Mucosa of rectum (tissue), 2 donors: ENCODE results near the gene ELOVL6.

Experiments
- H3K27ac ChIP-seq, 2 donors: one replicate each; pipeline ENCODE4 v1.7.0; 2013; ENCODE audit warnings: inconsistent platforms in 2 of 2, low read depth in 2 of 2, low read length in 2 of 2
- H3K27me3 ChIP-seq, 2 donors: one replicate each; pipeline ENCODE4 v1.7.0; 2013; ENCODE audit warnings: low read length in 2 of 2; ENCODE audit not compliant: control insufficient read depth in 2 of 2, insufficient read depth in 2 of 2
- H3K36me3 ChIP-seq, 2 donors: one replicate each; pipeline ENCODE4 v1.7.0; 2013; ENCODE audit warnings: low read length in 2 of 2; ENCODE audit not compliant: control insufficient read depth in 2 of 2, insufficient read depth in 2 of 2
- H3K4me1 ChIP-seq, 2 donors: one replicate each; pipeline ENCODE4 v1.7.0; 2013; ENCODE audit warnings: low read length in 2 of 2, mild to moderate bottlenecking in 1 of 2; ENCODE audit not compliant: control insufficient read depth in 2 of 2, insufficient read depth in 2 of 2
- H3K4me3 ChIP-seq, 2 donors: one replicate each; pipeline ENCODE4 v1.7.0; 2013; ENCODE audit warnings: low read length in 2 of 2
- H3K9ac ChIP-seq, 2 donors: one replicate each; pipeline ENCODE4 v1.7.0; 2013; ENCODE audit warnings: low read length in 2 of 2, low read depth in 1 of 2, mild to moderate bottlenecking in 1 of 2
- H3K9me3 ChIP-seq, 2 donors: one replicate each; pipeline ENCODE4 v1.7.0; 2013; ENCODE audit warnings: low read length in 2 of 2; ENCODE audit not compliant: control insufficient read depth in 2 of 2
- donor health status: healthy.
- donor health status: Normal muscosa, but diverticular disease.

ELOVL6 gene

GRCh38 chr4:110184140-110184790 lies 14.2 kb downstream of the ELOVL6 start:
- no peak overlapping the region for H3K27ac ChIP-seq
- no peaks in the 10 kb centered on the region for H3K9me3 ChIP-seq
- H3K4me3 ChIP-seq = no peak overlapping the region
- H3K36me3 ChIP-seq = no peaks in the 10 kb centered on the region
- no peaks in the 10 kb centered on the region for H3K27me3 ChIP-seq
- no peak overlapping the region for H3K9ac ChIP-seq
- H3K4me1 ChIP-seq = no peaks in the 10 kb centered on the region

DNA sequence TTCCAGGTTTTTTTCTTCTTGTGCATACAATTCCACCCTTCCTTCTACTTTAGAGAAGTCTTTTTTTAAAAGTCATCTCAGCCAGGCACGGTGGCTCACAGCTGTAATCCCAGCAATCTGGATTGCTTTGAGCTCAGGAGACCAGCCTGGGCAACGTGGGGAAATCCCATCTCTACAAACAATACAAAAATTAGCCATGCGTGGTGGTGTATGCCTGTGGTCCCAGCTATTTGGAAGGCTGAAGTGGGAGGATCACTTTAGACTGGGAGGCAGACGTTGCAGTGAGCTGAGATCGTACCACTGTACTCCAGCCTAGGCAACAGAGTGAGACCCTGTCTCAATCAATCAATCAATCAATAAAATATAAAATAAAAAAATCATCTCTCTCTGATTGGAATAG lies 14.8 kb downstream of the ELOVL6 start:
- no peaks in the 10 kb centered on the region for H3K27me3 ChIP-seq
- H3K9ac ChIP-seq = no peak overlapping the region
- no peak overlapping the region for H3K4me3 ChIP-seq
- H3K4me1 ChIP-seq = no peaks in the 10 kb centered on the region
- H3K9me3 ChIP-seq = no peaks in the 10 kb centered on the region
- H3K27ac ChIP-seq = no peak overlapping the region
- H3K36me3 ChIP-seq = no peaks in the 10 kb centered on the region

GRCh38 chr4:110183058-110183457 lies 15.4 kb downstream of the ELOVL6 start:
- H3K4me1 ChIP-seq = no peaks in the 10 kb centered on the region
- no peak overlapping the region for H3K27ac ChIP-seq
- no peak overlapping the region for H3K4me3 ChIP-seq
- no peak overlapping the region for H3K9ac ChIP-seq
- no peaks in the 10 kb centered on the region for H3K9me3 ChIP-seq
- H3K36me3 ChIP-seq = no peaks in the 10 kb centered on the region
- no peaks in the 10 kb centered on the region for H3K27me3 ChIP-seq

DNA sequence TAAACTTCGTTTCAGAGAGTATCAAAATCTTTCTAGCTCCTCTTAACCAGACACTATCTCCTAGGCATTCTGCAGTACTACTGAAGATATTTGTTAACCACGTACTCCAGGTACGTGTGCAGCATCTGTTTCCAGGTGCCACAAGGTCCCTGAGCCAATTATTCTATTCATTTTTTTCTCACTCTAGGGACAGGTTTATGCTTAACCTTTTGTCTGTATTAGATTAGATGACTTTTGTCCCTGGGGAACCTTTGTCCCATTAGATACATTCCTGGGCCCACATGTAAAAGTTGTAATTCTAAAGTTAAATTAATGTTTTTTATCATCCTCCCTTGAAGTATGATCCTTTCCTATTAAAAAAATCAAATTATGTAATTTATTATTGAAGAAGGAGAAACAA lies 16.5 kb downstream of the ELOVL6 start:
- no peaks in the 10 kb centered on the region for H3K27me3 ChIP-seq
- no peaks in the 10 kb centered on the region for H3K36me3 ChIP-seq
- no peak overlapping the region for H3K4me3 ChIP-seq
- no peak overlapping the region for H3K27ac ChIP-seq
- H3K9me3 ChIP-seq = no peaks in the 10 kb centered on the region
- H3K4me1 ChIP-seq = no peaks in the 10 kb centered on the region
- no peak overlapping the region for H3K9ac ChIP-seq

GRCh38 chr4:110175634-110176033 lies 22.8 kb downstream of the ELOVL6 start:
- peaks cover 0 to 2% of the 10 kb centered on the region in 2 donors for H3K36me3 ChIP-seq
- H3K27me3 ChIP-seq = no peaks in the 10 kb centered on the region
- no peak overlapping the region for H3K4me3 ChIP-seq
- H3K27ac ChIP-seq = no peak overlapping the region
- peaks cover 7 to 14% of the 10 kb centered on the region in 2 donors for H3K4me1 ChIP-seq
- H3K9me3 ChIP-seq = no peaks in the 10 kb centered on the region
- no peak overlapping the region for H3K9ac ChIP-seq

DNA sequence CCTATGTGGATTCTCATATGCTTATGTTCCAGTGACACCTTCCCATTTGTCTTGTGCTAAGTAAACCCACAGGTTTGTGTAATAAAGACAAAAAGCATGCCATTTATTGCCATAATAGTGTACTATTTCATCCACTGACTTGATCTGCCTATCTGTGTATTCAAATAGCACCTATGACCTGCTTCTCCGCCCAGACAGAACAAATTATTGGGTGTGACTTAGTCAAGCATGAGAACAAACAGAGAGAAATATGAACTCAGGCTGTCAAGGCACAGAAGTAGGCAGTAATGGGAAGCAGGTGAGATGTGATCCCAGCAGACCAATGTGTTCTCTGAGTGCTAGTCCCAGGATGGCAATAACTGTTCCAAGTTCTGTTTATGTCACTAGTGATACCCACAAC lies 25.4 kb downstream of the ELOVL6 start:
- Histone ChIP-seq H3K36me3 (peaks cover 0 to 2% of the 10 kb centered on the region in 2 donors), H3K27me3 (no peaks in the 10 kb centered on the region), H3K9me3 (no peaks in the 10 kb centered on the region), H3K4me3 (no peak overlapping the region), H3K9ac (no peak overlapping the region), H3K27ac (peak overlapping the region; percentile 1 to 34), H3K4me1 (peaks cover 7 to 14% of the 10 kb centered on the region in 2 donors)

- no peaks in the 10 kb centered on the region for H3K27me3 ChIP-seq
- H3K4me3 ChIP-seq = no peak overlapping the region
- no peaks in the 10 kb centered on the region for H3K9me3 ChIP-seq
- H3K9ac ChIP-seq = no peak overlapping the region
- H3K4me1 ChIP-seq = peaks cover 7 to 14% of the 10 kb centered on the region in 2 donors
- peaks cover 0 to 2% of the 10 kb centered on the region in 2 donors for H3K36me3 ChIP-seq
- H3K27ac ChIP-seq = no peak overlapping the region
Measured at GRCh38 chr4:110171971-110172370, 26.4 kb downstream of the ELOVL6 start.

DNA sequence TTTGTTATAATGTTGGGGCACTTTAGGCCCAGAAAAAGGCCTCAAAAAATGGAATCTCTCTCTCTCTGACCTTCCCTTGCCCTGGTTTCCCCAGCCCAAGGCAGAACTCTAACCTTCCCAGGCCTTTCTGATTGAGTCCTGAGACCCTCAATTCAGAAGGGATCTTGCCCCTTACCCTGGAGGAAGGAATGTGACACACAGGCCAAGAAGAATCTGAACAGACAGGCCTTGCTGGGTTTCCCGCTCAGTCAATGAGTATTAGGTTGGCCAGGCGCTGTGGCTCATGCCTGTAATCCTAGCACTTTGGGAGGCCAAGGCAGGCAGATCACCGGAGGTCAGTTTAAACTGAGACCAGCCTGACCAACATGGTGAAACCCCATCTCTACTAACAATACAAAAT lies 27.6 kb downstream of the ELOVL6 start:
- H3K9ac ChIP-seq = no peak overlapping the region
- no peak overlapping the region for H3K4me3 ChIP-seq
- no peak overlapping the region for H3K27ac ChIP-seq
- H3K27me3 ChIP-seq = no peaks in the 10 kb centered on the region
- peaks cover 9 to 14% of the 10 kb centered on the region in 2 donors for H3K4me1 ChIP-seq
- H3K36me3 ChIP-seq = peaks cover 0 to 2% of the 10 kb centered on the region in 2 donors
- no peaks in the 10 kb centered on the region for H3K9me3 ChIP-seq

DNA sequence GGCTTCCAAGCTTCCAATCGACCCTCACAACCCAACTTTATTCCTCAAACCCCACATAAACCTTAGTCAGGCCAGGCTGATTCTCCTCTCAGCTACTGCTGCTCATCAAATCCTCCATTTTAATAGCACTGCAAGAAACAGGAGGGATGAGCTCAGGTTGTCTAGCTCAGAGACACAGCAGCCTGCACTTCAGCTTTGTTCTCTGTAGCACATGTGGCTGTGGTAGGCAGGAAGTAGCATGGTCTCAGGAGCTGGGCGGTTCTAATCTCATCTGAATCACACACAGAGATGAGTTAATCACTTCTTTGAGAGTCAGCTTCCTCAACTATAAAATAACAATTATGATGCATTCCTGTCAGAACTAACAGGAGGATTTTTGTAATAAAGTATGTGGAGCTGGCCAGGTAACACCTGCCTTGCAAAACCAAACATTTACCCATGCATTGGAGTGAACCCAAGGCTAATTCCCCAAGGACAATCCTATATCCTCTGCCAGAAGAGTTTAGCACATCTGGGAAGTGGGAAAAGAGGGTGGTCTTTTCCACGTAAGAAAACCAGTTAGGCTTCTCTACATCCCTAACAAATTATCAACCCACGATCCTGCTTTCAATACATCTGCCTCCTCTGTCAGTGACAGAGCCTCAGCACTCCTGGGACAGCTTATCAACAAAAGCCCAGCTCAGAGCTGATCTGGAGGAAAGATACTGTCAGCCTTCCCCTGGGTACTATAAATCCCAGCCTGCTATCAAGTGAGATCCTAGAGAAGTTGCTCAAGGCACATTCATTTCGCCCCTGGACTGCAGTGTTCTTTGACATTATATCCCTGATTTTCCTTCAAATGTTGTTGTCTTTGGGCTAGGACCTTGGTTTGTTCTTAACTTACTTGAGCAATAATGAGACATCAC lies 32.8 kb downstream of the ELOVL6 start:
- peak overlapping the region; percentile 24 to 31 for H3K9ac ChIP-seq
- H3K27ac ChIP-seq = peak overlapping the region; percentile 64 to 65
- peaks cover 12 to 18% of the 10 kb centered on the region in 2 donors for H3K4me1 ChIP-seq

DNA sequence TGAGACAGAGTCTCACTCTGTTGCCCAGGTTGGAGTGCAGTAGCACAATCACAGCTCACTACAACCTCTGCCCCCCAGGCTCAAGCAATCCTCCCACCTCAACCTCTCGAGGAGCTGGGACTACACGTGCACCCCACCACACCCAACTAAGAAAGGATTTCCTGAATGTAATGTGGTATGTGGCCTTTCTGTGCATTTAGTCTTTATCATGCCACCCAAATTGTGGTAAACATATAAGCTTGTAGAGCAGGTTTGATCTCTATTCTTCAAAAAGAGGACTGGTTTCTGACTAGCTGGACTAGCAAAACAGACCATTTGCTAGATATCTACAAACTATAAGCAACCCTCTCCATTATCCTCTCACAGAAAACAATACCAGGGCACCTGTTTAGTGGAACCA lies 33.6 kb downstream of the ELOVL6 start:
- H3K4me3 ChIP-seq = peak overlapping the region in 1 of 2 donors; percentile 3
- H3K27ac ChIP-seq = peak overlapping the region; percentile 64 to 65
- H3K9me3 ChIP-seq = no peaks in the 10 kb centered on the region
- no peak overlapping the region for H3K9ac ChIP-seq
- H3K4me1 ChIP-seq = peaks cover 12 to 18% of the 10 kb centered on the region in 2 donors
- peaks cover 0 to 3% of the 10 kb centered on the region in 2 donors for H3K36me3 ChIP-seq
- H3K27me3 ChIP-seq = no peaks in the 10 kb centered on the region

More for the DNA sequence above, 32.8 kb downstream of the ELOVL6 start:
- H3K4me3 ChIP-seq = peak overlapping the region in 1 of 2 donors; percentile 31
- no peaks in the 10 kb centered on the region for H3K9me3 ChIP-seq
- peaks cover 0 to 3% of the 10 kb centered on the region in 2 donors for H3K36me3 ChIP-seq
- H3K27me3 ChIP-seq = no peaks in the 10 kb centered on the region
